Calu3 (cell line): Measurements from ENCODE around the gene PTPRN2. TPM values are rescaled to one million over a fixed set of nuclear protein-coding genes. Genes with fewer than 3 reads are reported as not detected.

ENCODE experiments used
- BruUV-seq: library from RNA; stranded (reverse); fragments of 400-500 nt; replicated peaks from 2 replicates; lab custom pipeline; 2021; lab: Mats Ljungman, UMichigan
- CTCF ChIA-PET: fragments of 300-600 bp; sonication (Branson Sonifier 250); formaldehyde crosslinking; loops from one replicate; lab custom pipeline; 2022; ENCODE audit warnings: antibody characterized with exemption; lab: Charles Lee
- DNase-seq: peaks from one replicate; pipeline ENCODE4 v3.0.0; 2022
- H3K27ac Mint-ChIP-seq: one replicate; pipeline ENCODE4 v1.8.0; 2022; ENCODE audit warnings: mixed read lengths; ENCODE audit not compliant: unreplicated experiment
- H3K27me3 Mint-ChIP-seq: one replicate; pipeline ENCODE4 v1.8.0; 2022; ENCODE audit warnings: mixed read lengths; ENCODE audit not compliant: unreplicated experiment
- H3K36me3 Mint-ChIP-seq: one replicate; pipeline ENCODE4 v1.8.0; 2022; ENCODE audit warnings: mild to moderate bottlenecking, moderate library complexity, mixed read lengths; ENCODE audit not compliant: insufficient read depth, unreplicated experiment
- H3K4me1 Mint-ChIP-seq: one replicate; pipeline ENCODE4 v1.8.0; 2022; ENCODE audit warnings: mild to moderate bottlenecking, low read depth, mixed read lengths; ENCODE audit not compliant: unreplicated experiment
- H3K4me3 Mint-ChIP-seq: one replicate; pipeline ENCODE4 v1.8.0; 2022; ENCODE audit warnings: mild to moderate bottlenecking, low read depth, moderate library complexity, mixed read lengths; ENCODE audit not compliant: unreplicated experiment
- H3K9me3 Mint-ChIP-seq: one replicate; pipeline ENCODE4 v1.8.0; 2022; ENCODE audit warnings: low read depth, mixed read lengths; ENCODE audit not compliant: unreplicated experiment
- CTCF ChIP-seq: fragments of 200-600 bp; IDR thresholded peaks from one replicate; pipeline ENCODE4 v1.8.0; 2022; ENCODE audit warnings: antibody characterized with exemption; ENCODE audit not compliant: unreplicated experiment
- intact Hi-C: fragments of 100-400 bp; cut with micrococcal nuclease; formaldehyde crosslinking; loops from one replicate; pipeline ENCODE4 v1.10.0; 2022; ENCODE audit not compliant: unreplicated experiment
- total RNA-seq: library from RNA; stranded (reverse); gene quantifications from 2 replicates; pipeline ENCODE4 v1.2.3, GENCODE V29; 2022

PTPRN2 gene
- total RNA-seq, 1 experiment from 2014 or later = 2.0 TPM

- no peak for TF ChIP-seq CTCF
- no peak for DNase-seq
- Mint-ChIP-seq H3K36me3 (peaks cover 11% of the 10 kb centered on the region), H3K27me3 (no peaks in the 10 kb centered on the region), H3K4me1 (no peaks in the 10 kb centered on the region), H3K4me3 (no peak overlapping the region), H3K27ac (no peak overlapping the region), H3K9me3 (peaks cover 31% of the 10 kb centered on the region)
- intact Hi-C loops = no loop called here
- CTCF ChIA-PET = no interaction called here
- BruUV-seq = no TSS peak
These were observed 257.9 kb downstream of the PTPRN2 start for GRCh38 chr7:158329686-158330085.

DNA sequence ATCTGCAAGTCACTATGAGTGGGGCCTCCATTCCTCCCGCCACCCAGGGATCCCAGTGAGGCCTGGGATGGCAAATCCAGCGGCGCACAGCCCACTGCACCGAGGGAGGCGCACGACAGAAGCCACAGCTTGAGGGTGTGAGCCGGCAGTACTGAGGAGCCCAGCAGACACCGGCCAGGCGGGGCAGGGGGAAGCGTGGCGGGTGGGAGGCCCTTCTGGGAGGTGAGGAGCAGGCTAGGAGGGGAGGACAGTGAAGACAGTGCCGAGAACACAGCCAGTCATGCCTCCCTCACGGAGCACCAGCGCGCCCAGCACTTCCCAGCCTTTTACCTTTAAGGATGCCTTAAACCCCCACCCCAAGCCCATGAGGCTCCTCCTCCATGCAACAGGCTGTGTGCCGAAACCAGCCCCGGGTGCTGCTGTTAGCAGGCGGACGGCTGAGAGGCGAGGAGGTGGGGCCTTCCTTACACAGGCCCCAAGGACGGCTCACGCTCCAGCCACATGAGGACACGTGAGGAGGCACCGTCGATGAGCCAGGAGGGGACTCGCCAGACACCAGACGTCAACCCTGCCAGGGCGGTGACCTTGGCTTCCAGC, 258.5 kb downstream of the PTPRN2 start:
- H3K4me1 Mint-ChIP-seq = no peaks in the 10 kb centered on the region
- H3K36me3 Mint-ChIP-seq = peaks cover 11% of the 10 kb centered on the region
- H3K9me3 Mint-ChIP-seq = peaks cover 31% of the 10 kb centered on the region
- no peak overlapping the region for H3K4me3 Mint-ChIP-seq
- DNase-seq = no peak
- no TSS peak for BruUV-seq
- H3K27ac Mint-ChIP-seq = no peak overlapping the region
- no peak for TF ChIP-seq CTCF
- H3K27me3 Mint-ChIP-seq = no peaks in the 10 kb centered on the region
- CTCF ChIA-PET = interaction anchor here (0.6 kb wide), 1 partner anchor 453 kb away, joined by 4 read pairs; no protein-coding TSS in a partner anchor
- intact Hi-C loops = no loop called here

- H3K4me3 Mint-ChIP-seq = no peak overlapping the region
- H3K27ac Mint-ChIP-seq = no peak overlapping the region
These were observed 259.1 kb downstream of the PTPRN2 start for GRCh38 chr7:158328376-158329013.

DNA sequence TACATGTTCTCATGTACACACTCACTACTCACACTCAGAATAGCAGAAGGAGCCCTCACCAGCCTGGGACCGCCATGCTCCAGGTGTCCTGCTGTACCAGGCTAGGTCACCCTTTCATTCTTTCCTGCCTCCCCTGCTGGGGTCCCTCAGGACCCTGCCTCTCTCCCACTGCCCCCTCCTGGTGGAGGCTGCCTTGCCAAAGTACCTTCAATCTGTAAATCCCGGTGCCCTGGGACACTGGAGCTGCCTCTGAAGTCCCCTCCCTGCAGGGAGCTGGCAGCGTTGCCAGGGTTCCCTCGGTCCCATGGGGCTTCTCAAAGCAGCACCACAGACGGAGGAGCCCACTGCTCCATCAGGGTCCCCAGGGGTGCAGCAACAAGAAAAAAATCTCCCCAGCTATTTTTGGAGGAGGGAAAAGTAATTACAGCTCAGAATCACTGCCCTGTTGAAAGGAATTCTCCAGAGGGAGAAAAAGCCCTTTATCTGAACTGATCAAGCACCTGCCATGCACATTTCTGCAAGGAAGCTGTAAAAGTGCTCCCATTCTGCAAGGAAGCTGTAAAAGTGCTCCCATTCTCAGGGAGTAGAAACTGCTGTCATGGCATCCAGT, 259.9 kb downstream of the PTPRN2 start:
- BruUV-seq = no TSS peak
- DNase-seq = no peak
- Mint-ChIP-seq H3K27ac (no peak overlapping the region), H3K36me3 (peaks cover 11% of the 10 kb centered on the region), H3K9me3 (peaks cover 30% of the 10 kb centered on the region), H3K4me3 (no peak overlapping the region), H3K27me3 (no peaks in the 10 kb centered on the region), H3K4me1 (no peaks in the 10 kb centered on the region)
- TF ChIP-seq CTCF = no peak
- intact Hi-C loops = no loop called here
- CTCF ChIA-PET = no interaction called here

More at GRCh38 chr7:158328376-158329013, 259.1 kb downstream of the PTPRN2 start:
- peaks cover 11% of the 10 kb centered on the region for H3K36me3 Mint-ChIP-seq
- intact Hi-C loops = no loop called here
- BruUV-seq = no TSS peak
- peaks cover 34% of the 10 kb centered on the region for H3K9me3 Mint-ChIP-seq
- CTCF ChIA-PET = interaction anchor here (0.6 kb wide), 1 partner anchor 453 kb away, joined by 4 read pairs; no protein-coding TSS in a partner anchor
- H3K4me1 Mint-ChIP-seq = no peaks in the 10 kb centered on the region
- H3K27me3 Mint-ChIP-seq = no peaks in the 10 kb centered on the region
- TF ChIP-seq CTCF = no peak
- DNase-seq = no peak
